ENCODE measurements around the gene FRMD6. TPM values are rescaled to one million over a fixed set of nuclear protein-coding genes. Genes with fewer than 3 reads are reported as not detected.

Gene FRMD6
- total and polyA plus RNA-seq, 10 of the 15 experiments (the other 5 are each of a cell fraction or from before 2014, with no cell fraction given): 0.86 to 7.8 (median 3.3) TPM

DNA sequence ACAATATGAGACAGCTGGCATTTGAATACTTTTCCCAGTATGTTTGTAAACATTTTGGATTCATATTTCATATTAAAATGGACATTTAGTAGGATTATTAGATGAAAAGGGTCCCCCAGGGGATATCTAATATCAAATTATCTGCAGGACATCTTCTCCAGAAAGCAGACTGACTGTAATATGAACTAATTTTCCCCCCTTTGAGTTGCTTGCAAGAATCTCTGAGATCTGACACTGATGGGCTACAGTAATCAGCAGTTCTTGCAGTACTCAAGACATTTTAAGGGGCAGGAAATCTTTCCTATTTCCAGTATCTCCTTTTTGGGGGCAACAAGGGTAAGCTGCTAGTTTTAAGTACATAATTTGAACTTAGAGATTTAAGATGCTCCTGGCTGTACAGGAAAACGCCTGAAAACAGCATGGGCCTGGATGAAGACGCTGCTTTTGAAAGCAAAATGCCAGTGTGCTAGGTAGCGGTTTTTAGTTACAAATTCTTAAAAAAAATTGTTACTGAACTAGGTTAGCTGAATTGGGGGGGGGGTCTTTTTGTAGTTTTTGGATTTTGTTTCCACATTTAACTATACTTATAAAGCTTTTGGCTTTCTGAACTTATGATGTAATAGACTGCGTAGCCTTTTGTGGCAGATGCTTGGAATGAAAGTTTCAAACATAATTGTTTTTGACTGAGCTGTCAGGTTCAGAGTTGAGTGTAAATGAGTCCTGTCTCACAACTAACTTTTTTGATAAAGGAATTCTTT, 2.2 kb downstream of the FRMD6 start (continued):
- TF ChIP-seq, protein P1, sequence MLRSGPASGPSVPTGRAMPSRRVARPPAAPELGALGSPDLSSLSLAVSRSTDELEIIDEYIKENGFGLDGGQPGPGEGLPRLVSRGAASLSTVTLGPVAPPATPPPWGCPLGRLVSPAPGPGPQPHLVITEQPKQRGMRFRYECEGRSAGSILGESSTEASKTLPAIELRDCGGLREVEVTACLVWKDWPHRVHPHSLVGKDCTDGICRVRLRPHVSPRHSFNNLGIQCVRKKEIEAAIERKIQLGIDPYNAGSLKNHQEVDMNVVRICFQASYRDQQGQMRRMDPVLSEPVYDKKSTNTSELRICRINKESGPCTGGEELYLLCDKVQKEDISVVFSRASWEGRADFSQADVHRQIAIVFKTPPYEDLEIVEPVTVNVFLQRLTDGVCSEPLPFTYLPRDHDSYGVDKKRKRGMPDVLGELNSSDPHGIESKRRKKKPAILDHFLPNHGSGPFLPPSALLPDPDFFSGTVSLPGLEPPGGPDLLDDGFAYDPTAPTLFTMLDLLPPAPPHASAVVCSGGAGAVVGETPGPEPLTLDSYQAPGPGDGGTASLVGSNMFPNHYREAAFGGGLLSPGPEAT (IDR thresholded peaks at IDR 0.05; ENCODE audit: low read depth): no peak
- TF ChIP-seq, protein P2, sequence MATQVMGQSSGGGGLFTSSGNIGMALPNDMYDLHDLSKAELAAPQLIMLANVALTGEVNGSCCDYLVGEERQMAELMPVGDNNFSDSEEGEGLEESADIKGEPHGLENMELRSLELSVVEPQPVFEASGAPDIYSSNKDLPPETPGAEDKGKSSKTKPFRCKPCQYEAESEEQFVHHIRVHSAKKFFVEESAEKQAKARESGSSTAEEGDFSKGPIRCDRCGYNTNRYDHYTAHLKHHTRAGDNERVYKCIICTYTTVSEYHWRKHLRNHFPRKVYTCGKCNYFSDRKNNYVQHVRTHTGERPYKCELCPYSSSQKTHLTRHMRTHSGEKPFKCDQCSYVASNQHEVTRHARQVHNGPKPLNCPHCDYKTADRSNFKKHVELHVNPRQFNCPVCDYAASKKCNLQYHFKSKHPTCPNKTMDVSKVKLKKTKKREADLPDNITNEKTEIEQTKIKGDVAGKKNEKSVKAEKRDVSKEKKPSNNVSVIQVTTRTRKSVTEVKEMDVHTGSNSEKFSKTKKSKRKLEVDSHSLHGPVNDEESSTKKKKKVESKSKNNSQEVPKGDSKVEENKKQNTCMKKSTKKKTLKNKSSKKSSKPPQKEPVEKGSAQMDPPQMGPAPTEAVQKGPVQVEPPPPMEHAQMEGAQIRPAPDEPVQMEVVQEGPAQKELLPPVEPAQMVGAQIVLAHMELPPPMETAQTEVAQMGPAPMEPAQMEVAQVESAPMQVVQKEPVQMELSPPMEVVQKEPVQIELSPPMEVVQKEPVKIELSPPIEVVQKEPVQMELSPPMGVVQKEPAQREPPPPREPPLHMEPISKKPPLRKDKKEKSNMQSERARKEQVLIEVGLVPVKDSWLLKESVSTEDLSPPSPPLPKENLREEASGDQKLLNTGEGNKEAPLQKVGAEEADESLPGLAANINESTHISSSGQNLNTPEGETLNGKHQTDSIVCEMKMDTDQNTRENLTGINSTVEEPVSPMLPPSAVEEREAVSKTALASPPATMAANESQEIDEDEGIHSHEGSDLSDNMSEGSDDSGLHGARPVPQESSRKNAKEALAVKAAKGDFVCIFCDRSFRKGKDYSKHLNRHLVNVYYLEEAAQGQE (IDR thresholded peaks at IDR 0.05; ENCODE audit: low read depth, low read length): no peak
- no peak for TF ChIP-seq RELA (IDR thresholded peaks at IDR 0.05; ENCODE audit: borderline replicate concordance, partially characterized antibody)

DNA sequence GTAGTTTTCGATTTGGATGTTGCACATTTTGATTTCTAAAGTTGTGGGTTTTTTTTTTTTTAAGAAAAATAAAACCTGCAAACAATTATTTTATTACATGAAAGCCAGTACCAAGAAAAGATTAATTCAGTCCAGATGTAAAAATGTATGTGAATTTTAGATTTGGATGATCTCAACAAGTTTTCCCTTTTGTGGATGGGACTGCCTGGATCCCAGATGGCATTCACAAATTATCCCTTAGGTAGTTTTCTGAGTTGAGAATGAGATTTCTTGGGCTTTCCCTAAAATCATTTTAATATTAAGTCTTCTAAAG, 2.8 kb downstream of the FRMD6 start:
- ChIA-PET CTCF (interaction anchor here (0.7 kb wide), 1 partner anchor 10 kb away, joined by 3 read pairs; no protein-coding TSS in a partner anchor), SMC1A (ENCODE audit: uncharacterized antibody, unreplicated experiment) (no interaction called here), RAD21 (ENCODE audit: unreplicated experiment) (no interaction called here), POLR2A (no interaction called here)
- ATAC-seq (no peak), FAIRE-seq (no peak), DNase-seq (ENCODE audit: low read depth, low spot score) (no peak)
- H3K4me1 ChIP-seq (ENCODE audit: control insufficient read depth, insufficient read depth, low read length): no peaks in the 10 kb centered on the region
- H3K79me2 ChIP-seq (ENCODE audit: control insufficient read depth, insufficient read depth, low read length): no peaks in the 10 kb centered on the region
- no peak overlapping the region for H3K4me3 ChIP-seq
- WGBS (ENCODE audit: insufficient coverage, insufficient replicate concordance, low lambda C conversion rate, missing lambda C conversion rate): 0% methylated on average over 1 of the region's 1 CpG
- TF ChIP-seq, protein P1 (IDR thresholded peaks at IDR 0.05; ENCODE audit: low read depth): no peak
- no peak for TF ChIP-seq HCFC1 (IDR thresholded peaks at IDR 0.05; ENCODE audit: low read length)
- TF ChIP-seq CHD1 (IDR thresholded peaks at IDR 0.05; ENCODE audit: low read depth, low read length): no peak
- TF ChIP-seq CHD2 (IDR thresholded peaks at IDR 0.05; ENCODE audit: borderline replicate concordance, low read depth, low read length): no peak
- TF ChIP-seq KLF5 (IDR thresholded peaks at IDR 0.05; ENCODE audit: partially characterized antibody): no peak
- TF ChIP-seq CREB1 (IDR thresholded peaks at IDR 0.05; ENCODE audit: low read depth): no peak
- H3K9ac ChIP-seq (ENCODE audit: control insufficient read depth, insufficient read depth, low read length): no peak overlapping the region
- H3K27ac ChIP-seq (ENCODE audit: control insufficient read depth, insufficient read depth): no peak overlapping the region
- H3K9me3 ChIP-seq (replicated peaks; ENCODE audit: control insufficient read depth, insufficient read depth, low read length): no peaks in the 10 kb centered on the region
- H3K36me3 ChIP-seq (ENCODE audit: control insufficient read depth in 2 of 2, insufficient read depth in 2 of 2, low read length in 1 of 2): no peaks in the 10 kb centered on the region
- H2AFZ ChIP-seq (ENCODE audit: control insufficient read depth, low read depth, low read length): no peak overlapping the region
- H3K4me2 ChIP-seq (ENCODE audit: control insufficient read depth, insufficient read depth): no peak overlapping the region
- H4K20me1 ChIP-seq (ENCODE audit: control insufficient read depth, insufficient read depth): no peaks in the 10 kb centered on the region
- in situ Hi-C loops (cut with MboI): no loop called here
- intact Hi-C loops (cut with micrococcal nuclease; ENCODE audit: unreplicated experiment): loop anchor here (5.0 to 10.0 kb wide), 4 partner anchors 97 to 372 kb away; partner anchors contain the start of gene RTRAF
- peaks cover 3 to 10% of the 10 kb centered on the region in 2 experiments; a peak in 3 of 4 replicates for H3K27me3 ChIP-seq (replicated peaks in 1 of 2; ENCODE audit: control insufficient read depth in 2 of 2, insufficient read depth in 2 of 2, low read length in 1 of 2)
- no TSS peak for BruUV-seq (replicated peaks)
